Activated T-helper 2 cell treated with anti-CD3 and anti-CD28 coated beads, Interferon-gamma antibody, Interleukin-2, Interleukin-4, amounts not matched to agents 10 μg/mL and 5 μg/mL and 100 μg/mL, durations not matched to agents 14 hours and 24 hours and 36 hours (primary cell): ENCODE results near the gene CNTNAP2. TPM values are rescaled to one million over a fixed set of nuclear protein-coding genes. Genes with fewer than 3 reads are reported as not detected.
"Not testable (repeated sequence)": the region's sequence is repeated elsewhere in the genome, so short reads cannot be mapped to it uniquely, and the experiment has no call there.

Experiments used
- DNase-seq: peaks from one replicate; pipeline ENCODE4 v3.0.0; 2021; ENCODE audit warnings: low spot score
- H3K27ac Mint-ChIP-seq: one replicate; pipeline ENCODE4 v1.8.0; 2021; ENCODE audit warnings: mixed read lengths
- H3K27me3 Mint-ChIP-seq: one replicate; pipeline ENCODE4 v1.8.0; 2021; ENCODE audit warnings: low read depth, mixed read lengths
- H3K36me3 Mint-ChIP-seq: one replicate; pipeline ENCODE4 v1.8.0; 2021; ENCODE audit warnings: low read depth, mixed read lengths
- H3K4me1 Mint-ChIP-seq: one replicate; pipeline ENCODE4 v1.8.0; 2021; ENCODE audit warnings: low read depth, mixed read lengths
- H3K4me3 Mint-ChIP-seq: one replicate; pipeline ENCODE4 v1.8.0; 2021; ENCODE audit warnings: low read depth, mild to moderate bottlenecking, moderate library complexity, mixed read lengths
- H3K9me3 Mint-ChIP-seq: one replicate; pipeline ENCODE4 v1.8.0; 2021; ENCODE audit warnings: mixed read lengths
- intact Hi-C: fragments of 100-400 bp; cut with micrococcal nuclease; formaldehyde crosslinking; loops from one replicate; pipeline ENCODE4 v1.15.1; 2023
- total RNA-seq: library from RNA; stranded (reverse); gene quantifications from 2 replicates; pipeline ENCODE4 v1.2.3, GENCODE V29; 2022

CNTNAP2 gene
- total RNA-seq, 1 donor from 2014 or later: not detected

DNA sequence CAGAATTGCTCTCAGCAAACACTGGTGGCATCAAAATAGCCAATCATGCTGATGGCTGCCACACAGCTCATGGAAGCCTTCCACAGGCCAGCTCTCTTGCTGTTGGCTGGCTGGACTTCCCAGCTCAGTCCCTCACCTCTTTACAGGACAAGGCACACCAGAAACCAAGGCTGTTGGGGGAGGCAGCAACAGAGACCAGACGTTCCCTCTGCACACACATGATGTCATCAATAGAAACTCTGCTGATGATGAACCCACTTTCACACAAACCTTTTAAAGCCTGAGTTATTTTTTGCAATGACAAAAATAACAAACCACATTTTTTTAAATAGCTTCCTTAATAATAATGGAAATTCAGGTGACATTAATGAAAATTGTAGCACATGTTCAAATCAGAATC, 2173.0 kb downstream of the CNTNAP2 start:
- Mint-ChIP-seq H3K36me3 (no peaks in the 10 kb centered on the region), H3K27ac (no peak overlapping the region), H3K27me3 (no peaks in the 10 kb centered on the region), H3K4me3 (no peak overlapping the region), H3K9me3 (no peaks in the 10 kb centered on the region), H3K4me1 (no peaks in the 10 kb centered on the region)
- intact Hi-C loops: no loop called here
- no peak for DNase-seq

GRCh38 chr7:148290538-148290937, 2173.9 kb downstream of the CNTNAP2 start:
- H3K4me3 Mint-ChIP-seq: no peak overlapping the region

DNA sequence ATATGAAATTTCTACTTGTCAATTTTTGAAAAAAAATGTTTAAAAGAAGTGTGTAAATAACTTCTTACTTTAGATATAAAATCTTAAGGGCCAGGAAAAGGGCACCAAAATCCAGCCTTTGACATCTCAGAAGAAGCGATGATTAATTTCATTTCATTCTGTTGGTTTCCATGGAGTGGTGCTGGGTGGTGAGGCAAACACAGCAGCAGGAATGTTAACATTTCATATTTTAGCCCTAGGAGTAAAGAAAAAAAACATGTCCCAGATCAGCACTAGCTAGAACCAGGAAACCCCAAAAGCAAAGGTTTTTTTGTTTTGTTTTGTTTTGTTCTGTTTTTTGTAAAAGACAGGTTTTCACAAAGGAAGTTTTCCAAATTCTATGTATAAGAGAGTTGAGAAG, 2175.2 kb downstream of the CNTNAP2 start:
- Mint-ChIP-seq H3K27ac (no peak overlapping the region), H3K4me3 (no peak overlapping the region), H3K4me1 (no peaks in the 10 kb centered on the region), H3K9me3 (no peaks in the 10 kb centered on the region), H3K27me3 (no peaks in the 10 kb centered on the region), H3K36me3 (no peaks in the 10 kb centered on the region)
- DNase-seq: no peak
- intact Hi-C loops: no loop called here

More at GRCh38 chr7:148290538-148290937, 2173.9 kb downstream of the CNTNAP2 start:
- H3K4me1 Mint-ChIP-seq: no peaks in the 10 kb centered on the region
- intact Hi-C loops: no loop called here
- H3K9me3 Mint-ChIP-seq: no peaks in the 10 kb centered on the region
- no peaks in the 10 kb centered on the region for H3K36me3 Mint-ChIP-seq
- no peak for DNase-seq
- no peak overlapping the region for H3K27ac Mint-ChIP-seq
- H3K27me3 Mint-ChIP-seq: no peaks in the 10 kb centered on the region

DNA sequence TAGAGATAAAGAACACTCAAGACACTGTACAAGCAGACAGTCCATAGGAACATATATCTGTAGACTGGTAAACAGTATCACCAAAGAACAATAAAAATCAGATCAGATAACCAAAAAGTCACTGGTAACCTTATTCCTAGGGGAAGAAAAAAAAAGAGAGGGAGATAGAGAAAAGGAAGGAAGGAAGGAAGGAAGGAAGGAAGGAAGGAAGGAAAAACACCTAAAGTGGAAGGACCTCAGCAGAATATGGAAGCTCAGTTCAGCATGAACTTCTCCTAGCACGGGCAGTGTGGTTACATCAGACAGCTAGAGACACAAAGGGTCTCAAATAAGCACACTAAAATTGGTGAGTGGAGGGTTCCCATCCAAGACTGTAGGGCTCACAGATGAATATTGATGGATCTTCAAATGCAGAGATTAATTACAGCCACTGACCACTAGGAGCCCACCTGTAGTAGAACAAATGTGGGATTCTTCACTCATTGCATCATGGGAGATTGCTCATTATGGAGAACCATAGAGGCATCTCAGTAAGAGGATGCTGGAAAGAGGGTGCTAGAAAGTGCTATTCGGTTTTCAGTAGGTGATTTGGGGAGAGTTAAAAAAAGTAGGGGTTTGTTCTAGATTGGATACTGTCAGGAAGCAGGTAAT, 2180.5 kb downstream of the CNTNAP2 start:
- H3K4me1 Mint-ChIP-seq: no peaks in the 10 kb centered on the region
- no peaks in the 10 kb centered on the region for H3K36me3 Mint-ChIP-seq
- no peaks in the 10 kb centered on the region for H3K27me3 Mint-ChIP-seq
- H3K27ac Mint-ChIP-seq: no peak overlapping the region
- DNase-seq: no peak
- intact Hi-C loops: no loop called here
- no peak overlapping the region for H3K4me3 Mint-ChIP-seq
- no peaks in the 10 kb centered on the region for H3K9me3 Mint-ChIP-seq

DNA sequence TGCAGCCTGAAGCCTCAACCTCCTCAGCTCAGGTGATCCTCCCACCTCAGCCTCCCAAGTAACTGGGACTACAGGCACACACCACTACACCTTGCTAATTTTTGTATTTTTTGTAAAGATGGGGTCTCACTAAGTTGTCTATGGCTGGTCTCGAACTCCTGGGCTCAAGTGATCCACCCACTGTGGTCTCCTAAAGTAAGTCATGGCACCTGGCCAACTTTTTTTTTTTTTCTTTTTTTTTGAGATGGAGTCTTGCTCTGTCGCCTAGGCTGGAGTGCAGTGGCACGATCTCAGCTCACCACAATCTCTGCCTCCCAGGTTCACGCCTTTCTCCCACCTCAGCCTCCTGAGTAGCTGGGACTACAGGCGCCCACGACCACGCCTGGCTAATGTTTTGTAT, 2182.2 kb downstream of the CNTNAP2 start:
- H3K27ac Mint-ChIP-seq, H3K4me1 Mint-ChIP-seq, H3K36me3 Mint-ChIP-seq, DNase-seq, H3K27me3 Mint-ChIP-seq, H3K4me3 Mint-ChIP-seq, H3K9me3 Mint-ChIP-seq, intact Hi-C loops: not testable (repeated sequence)

DNA sequence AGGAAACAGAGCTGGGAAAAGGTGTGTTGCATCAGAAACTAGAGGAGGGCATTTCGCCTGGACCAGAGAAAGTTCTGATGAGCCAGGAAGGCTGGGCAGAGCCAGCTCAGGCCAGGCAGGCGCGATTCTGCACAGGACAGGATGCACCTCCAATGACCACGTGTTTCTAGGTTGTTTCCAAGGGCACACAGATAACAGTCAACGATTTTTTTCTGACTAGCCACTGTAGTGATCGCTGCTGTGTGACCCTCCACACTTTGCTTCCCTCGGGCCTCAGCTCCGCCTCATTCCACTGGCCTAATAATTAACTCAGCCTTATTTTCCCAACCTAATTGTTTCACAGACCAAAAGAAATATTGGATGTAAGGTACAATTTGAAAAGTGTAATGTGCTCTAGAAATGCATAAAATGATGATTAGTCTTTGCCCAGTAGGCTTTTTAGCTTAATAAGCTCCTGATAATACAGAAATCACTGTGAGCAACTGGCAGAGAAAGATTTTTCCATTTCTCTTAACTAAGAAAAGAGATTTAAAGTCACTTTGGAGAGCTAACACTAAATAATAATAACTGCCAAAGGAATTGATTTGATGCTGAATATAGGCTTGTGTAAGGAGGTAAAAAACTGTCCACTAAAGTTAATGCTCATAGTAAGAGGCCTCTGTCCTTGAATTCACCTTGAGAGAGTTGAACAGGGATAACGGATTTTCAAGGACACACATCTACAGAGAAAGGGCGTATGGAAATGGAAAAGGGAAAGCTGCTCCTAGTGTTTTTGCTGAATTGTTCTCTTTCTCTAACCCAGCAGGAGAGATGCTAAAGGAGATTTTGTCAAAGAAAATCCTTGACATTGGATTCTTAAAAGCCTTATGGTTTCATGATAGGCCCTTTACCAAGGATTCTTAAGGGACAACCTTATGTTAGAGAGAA, 2183.0 kb downstream of the CNTNAP2 start:
- Mint-ChIP-seq H3K27ac (no peak overlapping the region), H3K9me3 (no peaks in the 10 kb centered on the region), H3K4me1 (no peaks in the 10 kb centered on the region), H3K27me3 (no peaks in the 10 kb centered on the region), H3K4me3 (no peak overlapping the region), H3K36me3 (no peaks in the 10 kb centered on the region)
- intact Hi-C loops: no loop called here
- DNase-seq: no peak

DNA sequence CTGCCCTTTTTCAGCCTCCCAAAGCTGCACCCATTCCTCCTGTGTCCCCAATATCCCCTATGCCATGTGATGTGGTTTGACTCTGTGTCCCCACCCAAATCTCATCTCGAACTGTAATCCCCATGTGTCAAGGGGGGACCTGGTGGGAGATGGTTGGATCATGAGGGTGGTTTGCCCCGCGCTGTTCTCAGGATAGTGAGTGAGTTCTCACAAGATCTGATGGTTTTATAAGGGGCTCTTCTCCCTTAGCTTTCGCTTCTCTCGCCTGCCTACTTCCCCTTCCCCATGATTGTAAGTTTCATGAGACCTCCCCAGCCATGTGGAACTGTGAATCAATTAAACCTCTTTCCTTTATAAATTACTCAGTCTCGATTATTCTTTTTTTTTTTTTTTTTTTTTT, 2185.8 kb downstream of the CNTNAP2 start:
- H3K4me3 Mint-ChIP-seq, H3K27me3 Mint-ChIP-seq, H3K4me1 Mint-ChIP-seq, intact Hi-C loops, DNase-seq, H3K36me3 Mint-ChIP-seq, H3K9me3 Mint-ChIP-seq, H3K27ac Mint-ChIP-seq: not testable (repeated sequence)

DNA sequence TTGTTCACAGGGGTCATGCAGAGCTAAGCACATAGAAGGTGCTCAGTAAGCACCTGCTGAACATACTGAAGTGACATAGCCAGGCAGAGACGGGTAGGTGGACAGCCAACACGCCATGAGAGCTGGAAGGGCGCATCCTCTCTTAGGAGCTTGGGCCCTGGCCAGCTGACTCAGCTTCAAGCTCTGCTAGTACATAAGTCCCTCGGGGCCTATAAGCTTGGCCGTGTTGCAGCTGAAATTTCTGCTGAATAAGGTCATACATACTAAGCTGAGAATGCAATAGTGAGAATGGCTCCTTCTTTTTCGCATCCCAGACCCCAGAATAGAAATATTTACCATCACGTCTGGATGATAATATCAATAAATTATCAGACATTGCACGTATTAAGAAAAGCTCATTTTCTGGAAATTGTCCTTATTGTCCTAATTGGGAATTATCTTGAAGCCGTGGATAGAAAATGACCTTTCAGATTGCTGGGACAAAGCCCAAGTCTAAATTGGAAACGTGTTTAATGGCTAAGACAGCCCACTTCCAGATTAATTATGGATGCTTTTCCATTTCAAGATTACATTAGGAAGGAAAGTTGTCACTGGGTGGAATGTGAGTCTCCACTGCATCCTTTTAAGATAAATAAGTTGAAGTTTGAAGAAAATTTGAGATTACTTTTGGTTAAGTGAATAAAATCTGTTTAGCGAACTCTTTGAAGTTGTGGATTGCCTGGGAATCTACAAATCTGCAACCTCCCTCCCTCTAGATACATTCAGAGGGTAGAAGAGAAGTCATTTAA, 2186.9 kb downstream of the CNTNAP2 start:
- H3K27me3 Mint-ChIP-seq: no peaks in the 10 kb centered on the region
- no peak overlapping the region for H3K27ac Mint-ChIP-seq
- H3K4me3 Mint-ChIP-seq: no peak overlapping the region
- no peak for DNase-seq
- H3K36me3 Mint-ChIP-seq: no peaks in the 10 kb centered on the region
- no peaks in the 10 kb centered on the region for H3K4me1 Mint-ChIP-seq
- no peaks in the 10 kb centered on the region for H3K9me3 Mint-ChIP-seq
- intact Hi-C loops: no loop called here

DNA sequence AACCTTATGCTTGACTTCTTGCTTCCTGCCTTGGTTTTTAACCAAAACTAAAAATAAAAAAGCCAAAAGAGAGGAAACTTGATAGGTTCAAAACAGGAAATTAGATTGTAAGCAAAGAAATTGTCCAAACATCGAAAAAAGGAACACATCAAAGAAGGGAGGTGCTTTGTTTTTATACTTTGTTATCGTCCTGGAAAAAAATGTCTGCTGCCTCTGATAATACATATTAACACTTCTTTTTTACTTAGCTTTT, 2187.4 kb downstream of the CNTNAP2 start:
- no peak for DNase-seq
- Mint-ChIP-seq H3K4me3 (no peak overlapping the region), H3K27ac (no peak overlapping the region), H3K27me3 (no peaks in the 10 kb centered on the region), H3K9me3 (no peaks in the 10 kb centered on the region), H3K4me1 (no peaks in the 10 kb centered on the region), H3K36me3 (no peaks in the 10 kb centered on the region)
- intact Hi-C loops: no loop called here

DNA sequence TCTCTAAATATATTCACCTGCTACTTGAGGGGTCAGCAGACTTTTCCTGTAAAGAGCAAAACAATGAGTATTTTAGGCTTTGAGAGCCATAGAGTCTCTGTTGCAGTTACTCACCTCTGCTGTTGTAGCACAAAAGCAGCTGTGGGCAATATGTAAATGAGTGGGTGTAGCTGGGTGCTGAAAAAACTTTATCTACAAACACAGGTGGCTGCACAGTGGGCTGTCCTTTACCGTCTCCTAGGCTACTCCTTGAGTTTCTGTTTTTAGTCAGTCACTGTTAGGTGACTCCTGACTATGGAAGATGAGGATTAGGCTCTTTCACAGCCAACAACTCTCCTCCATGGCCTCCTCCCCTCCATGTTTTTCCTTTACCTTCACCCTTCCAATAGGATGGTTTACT, 2187.9 kb downstream of the CNTNAP2 start:
- Mint-ChIP-seq H3K27ac (no peak overlapping the region), H3K4me3 (no peak overlapping the region), H3K36me3 (no peaks in the 10 kb centered on the region), H3K27me3 (no peaks in the 10 kb centered on the region), H3K9me3 (no peaks in the 10 kb centered on the region), H3K4me1 (no peaks in the 10 kb centered on the region)
- intact Hi-C loops: no loop called here
- no peak for DNase-seq

- Mint-ChIP-seq H3K27me3 (no peaks in the 10 kb centered on the region), H3K27ac (no peak overlapping the region), H3K4me3 (no peak overlapping the region), H3K9me3 (no peaks in the 10 kb centered on the region), H3K36me3 (no peaks in the 10 kb centered on the region), H3K4me1 (no peaks in the 10 kb centered on the region)
- intact Hi-C loops: no loop called here
- DNase-seq: no peak
These were observed 2190.2 kb downstream of the CNTNAP2 start for GRCh38 chr7:148306759-148307158.

- H3K36me3 Mint-ChIP-seq: no peaks in the 10 kb centered on the region
- no peak overlapping the region for H3K4me3 Mint-ChIP-seq
- no peaks in the 10 kb centered on the region for H3K4me1 Mint-ChIP-seq
- H3K27me3 Mint-ChIP-seq: no peaks in the 10 kb centered on the region
- H3K27ac Mint-ChIP-seq: no peak overlapping the region
- DNase-seq: no peak
- no peaks in the 10 kb centered on the region for H3K9me3 Mint-ChIP-seq
- intact Hi-C loops: no loop called here
These were observed 2201.7 kb downstream of the CNTNAP2 start for GRCh38 chr7:148318102-148318811.
